ENCODE results near the gene ABITRAM.
A peak's percentile ranks its signal among the peaks of the same experiment; 100 is the strongest.
"Not testable (repeated sequence)": the region's sequence is repeated elsewhere in the genome, so short reads cannot be mapped to it uniquely, and the experiment has no call there.

The ABITRAM gene

DNA sequence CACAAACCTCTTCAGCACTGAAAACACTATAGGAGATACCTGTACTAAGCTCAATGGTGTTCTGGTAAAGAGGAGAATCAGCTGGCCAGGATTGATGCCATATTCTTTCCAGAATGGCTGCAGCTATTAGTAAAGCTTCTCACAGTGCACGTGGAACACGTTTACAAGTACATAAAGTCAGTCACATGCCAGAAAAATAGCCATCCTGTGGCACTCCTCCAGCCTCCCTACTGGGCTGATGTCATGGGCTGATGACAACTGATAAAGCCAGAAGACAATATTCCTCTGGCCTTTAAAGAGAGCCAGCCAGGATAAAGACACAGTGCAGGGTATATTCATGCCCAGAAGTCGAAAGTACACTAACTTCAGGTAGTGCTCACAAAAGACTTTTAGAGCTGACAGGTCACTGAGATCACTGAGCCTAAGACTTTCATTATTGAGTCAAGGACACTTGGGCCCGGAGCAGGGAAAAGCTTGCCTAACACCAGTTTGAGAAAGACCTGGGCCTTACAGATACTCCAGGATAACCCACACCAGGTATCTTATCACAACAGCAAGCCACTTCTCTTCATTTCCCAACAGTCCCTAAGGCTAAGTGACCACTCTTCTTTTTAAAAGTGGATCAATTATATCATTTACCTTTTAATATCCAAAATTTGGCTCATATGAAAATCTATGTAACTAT lies 29.4 kb downstream of the ABITRAM start:
- H3K27ac ChIP-seq, result no peak overlapping the region
- peaks cover 18% of the 10 kb centered on the region for H3K36me3 ChIP-seq (replicated peaks)
- H3K4me3 ChIP-seq (ENCODE audit: low read depth, low read length), result no peak overlapping the region
- H3K27me3 ChIP-seq (replicated peaks), result no peaks in the 10 kb centered on the region
- in situ Hi-C loops (cut with HindIII; ENCODE audit: low pct_ligation_motif_present, low sequenced_read_pairs), result no loop called here
- no peak for TF ChIP-seq CTCF (IDR thresholded peaks at IDR 0.05; ENCODE audit: low read depth, low read length, missing control alignments)
- peak; percentile 15 for DNase-seq

GRCh38 chr9:108967916-108968315 lies 33.7 kb downstream of the ABITRAM start:
- Histone ChIP-seq H3K27ac (no peak overlapping the region), H3K27me3 (replicated peaks) (no peaks in the 10 kb centered on the region), H3K4me3 (ENCODE audit: low read depth, low read length) (no peak overlapping the region), H3K36me3 (replicated peaks) (peaks cover 8% of the 10 kb centered on the region)
- no peak for DNase-seq
- in situ Hi-C loops (cut with HindIII; ENCODE audit: low pct_ligation_motif_present, low sequenced_read_pairs), result no loop called here
- TF ChIP-seq CTCF (IDR thresholded peaks at IDR 0.05; ENCODE audit: low read depth, low read length, missing control alignments), result no peak

GRCh38 chr9:108971392-108971791 lies 37.2 kb downstream of the ABITRAM start:
- in situ Hi-C loops (cut with HindIII; ENCODE audit: low pct_ligation_motif_present, low sequenced_read_pairs); DNase-seq; H3K4me3 ChIP-seq (ENCODE audit: low read depth, low read length); H3K36me3 ChIP-seq (replicated peaks); H3K27me3 ChIP-seq (replicated peaks); H3K27ac ChIP-seq: not testable (repeated sequence)

DNA sequence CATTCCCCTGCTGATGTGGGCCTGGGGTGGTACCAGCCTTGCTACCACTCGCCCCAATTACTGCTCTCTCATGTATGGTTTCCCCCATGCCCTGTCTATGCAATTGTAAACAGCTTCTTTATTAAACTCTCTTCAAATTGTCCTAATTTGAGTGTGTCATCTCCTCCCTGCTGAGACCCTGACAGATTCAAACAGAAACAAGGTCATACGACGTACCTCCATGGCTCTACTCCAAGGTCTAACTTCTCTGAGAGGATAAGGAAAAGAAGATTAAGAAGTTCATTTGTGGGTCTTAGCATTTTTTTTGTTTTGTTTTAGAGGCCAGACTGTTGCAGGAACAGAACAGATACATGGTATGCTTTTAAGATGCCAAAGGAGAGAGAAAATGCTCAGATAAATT lies 38.0 kb downstream of the ABITRAM start:
- Histone ChIP-seq H3K27ac (no peak overlapping the region), H3K36me3 (replicated peaks) (peaks cover 8% of the 10 kb centered on the region), H3K27me3 (replicated peaks) (no peaks in the 10 kb centered on the region), H3K4me3 (ENCODE audit: low read depth, low read length) (no peak overlapping the region)
- no peak for TF ChIP-seq CTCF (IDR thresholded peaks at IDR 0.05; ENCODE audit: low read depth, low read length, missing control alignments)
- no peak for DNase-seq
- in situ Hi-C loops (cut with HindIII; ENCODE audit: low pct_ligation_motif_present, low sequenced_read_pairs), result no loop called here

- H3K27ac ChIP-seq, result no peak overlapping the region
- peaks cover 8% of the 10 kb centered on the region for H3K36me3 ChIP-seq (replicated peaks)
- H3K4me3 ChIP-seq (ENCODE audit: low read depth, low read length), result no peak overlapping the region
- no peak for DNase-seq
- no peak for TF ChIP-seq CTCF (IDR thresholded peaks at IDR 0.05; ENCODE audit: low read depth, low read length, missing control alignments)
- no peaks in the 10 kb centered on the region for H3K27me3 ChIP-seq (replicated peaks)
- in situ Hi-C loops (cut with HindIII; ENCODE audit: low pct_ligation_motif_present, low sequenced_read_pairs), result no loop called here
These were observed 38.5 kb downstream of the ABITRAM start for GRCh38 chr9:108972626-108973209.

- in situ Hi-C loops (cut with HindIII; ENCODE audit: low pct_ligation_motif_present, low sequenced_read_pairs), result no loop called here
- peaks cover 12% of the 10 kb centered on the region for H3K36me3 ChIP-seq (replicated peaks)
- no peak overlapping the region for H3K27ac ChIP-seq
- H3K27me3 ChIP-seq (replicated peaks), result no peaks in the 10 kb centered on the region
- no peak for DNase-seq
- no peak overlapping the region for H3K4me3 ChIP-seq (ENCODE audit: low read depth, low read length)
- TF ChIP-seq CTCF (IDR thresholded peaks at IDR 0.05; ENCODE audit: low read depth, low read length, missing control alignments), result no peak
These were observed 39.7 kb downstream of the ABITRAM start for GRCh38 chr9:108973895-108974294.

All from brain microvascular endothelial cell (primary cell).